ENCODE measurements around the gene RBCK1. TPM values are rescaled to one million over a fixed set of nuclear protein-coding genes. Genes with fewer than 3 reads are reported as not detected.

The RBCK1 gene
- total and polyA plus RNA-seq, 4 experiments from 2014 or later: 75.2 to 118 (median 96.5) TPM

- Histone ChIP-seq H3K36me3 (ENCODE audit: insufficient read depth, low read length) (no peaks in the 10 kb centered on the region), H3K27ac (ENCODE audit: low read depth, low read length) (no peak overlapping the region), H3K4me1 (ENCODE audit: insufficient read depth, low read length) (peaks cover 19% of the 10 kb centered on the region), H3K9me3 (ENCODE audit: control insufficient read depth in 1 of 2, low read length in 2 of 2) (no peaks in the 10 kb centered on the region), H3K4me3 (ENCODE audit: low read length in 2 of 2) (no peak overlapping the region), H3K27me3 (ENCODE audit: insufficient read depth, low read length) (no peaks in the 10 kb centered on the region)
- peak overlapping the region in 3 of 8 donors; percentile 29 to 64 (median 30) for H3K4me3 Mint-ChIP-seq
- CTCF ChIA-PET (ENCODE audit: partially characterized antibody): interaction anchor here (0.6 to 0.7 kb wide), 2 partner anchors 84 to 255 kb away, joined by 3 read pairs; no protein-coding TSS in a partner anchor
- no peaks in the 10 kb centered on the region for H3K36me3 Mint-ChIP-seq
- H3K27ac Mint-ChIP-seq: peak overlapping the region in 4 of 7 donors; percentile 25 to 81 (median 58)
- intact Hi-C loops (cut with micrococcal nuclease): no loop called here
- no peaks in the 10 kb centered on the region for H3K9me3 Mint-ChIP-seq
- no peaks in the 10 kb centered on the region for H3K27me3 Mint-ChIP-seq
- peaks cover 17 to 26% (median 24%) of the 10 kb centered on the region in 4 donors for H3K4me1 Mint-ChIP-seq
- POLR2A ChIA-PET (ENCODE audit: partially characterized antibody): no interaction called here
- DNase-seq: no peak
Measured at GRCh38 chr20:364905-365794, 42.9 kb upstream of the RBCK1 start.

GRCh38 chr20:366041-366718, 41.9 kb upstream of the RBCK1 start:
- Histone ChIP-seq H3K36me3 (ENCODE audit: insufficient read depth, low read length) (no peaks in the 10 kb centered on the region), H3K27ac (ENCODE audit: low read depth, low read length) (no peak overlapping the region), H3K27me3 (ENCODE audit: insufficient read depth, low read length) (no peaks in the 10 kb centered on the region), H3K4me3 (ENCODE audit: low read length in 2 of 2) (no peak overlapping the region), H3K9me3 (ENCODE audit: control insufficient read depth in 1 of 2, low read length in 2 of 2) (no peaks in the 10 kb centered on the region), H3K4me1 (ENCODE audit: insufficient read depth, low read length) (peaks cover 19% of the 10 kb centered on the region)
- peak overlapping the region in 3 of 7 donors; percentile 55 to 61 (median 57) for H3K27ac Mint-ChIP-seq
- DNase-seq: peak in 1 of 5 donors; percentile 18
- POLR2A ChIA-PET (ENCODE audit: partially characterized antibody): interaction anchor here (1.0 kb wide), 1 partner anchor 15 kb away, joined by 4 read pairs; the partner anchor contains the start of gene TRIB3
- peaks cover 17 to 26% (median 24%) of the 10 kb centered on the region in 4 donors for H3K4me1 Mint-ChIP-seq
- no peaks in the 10 kb centered on the region for H3K9me3 Mint-ChIP-seq
- peak overlapping the region in 5 of 8 donors; percentile 9 to 69 (median 32) for H3K4me3 Mint-ChIP-seq
- H3K27me3 Mint-ChIP-seq: no peaks in the 10 kb centered on the region
- intact Hi-C loops (cut with micrococcal nuclease): no loop called here
- CTCF ChIA-PET (ENCODE audit: partially characterized antibody): interaction anchor here (0.7 to 1.5 kb wide), 4 partner anchors 12 to 256 kb away, joined by 3 to 5 read pairs (median 4); partner anchors contain the start of gene TRIB3
- H3K36me3 Mint-ChIP-seq: no peaks in the 10 kb centered on the region

- Mint-ChIP-seq H3K4me3 (peak overlapping the region in 3 of 8 donors; percentile 5 to 62 (median 33)), H3K27me3 (no peaks in the 10 kb centered on the region), H3K4me1 (peaks cover 17 to 28% (median 25%) of the 10 kb centered on the region in 4 donors), H3K27ac (peak overlapping the region in 1 of 7 donors; percentile 31), H3K9me3 (no peaks in the 10 kb centered on the region), H3K36me3 (no peaks in the 10 kb centered on the region)
- no peaks in the 10 kb centered on the region for H3K9me3 ChIP-seq (ENCODE audit: control insufficient read depth in 1 of 2, low read length in 2 of 2)
- intact Hi-C loops (cut with micrococcal nuclease): no loop called here
- H3K27me3 ChIP-seq (ENCODE audit: insufficient read depth, low read length): no peaks in the 10 kb centered on the region
- ChIA-PET POLR2A (ENCODE audit: partially characterized antibody) (interaction anchor here (1.0 kb wide), 1 partner anchor 14 kb away, joined by 4 read pairs; the partner anchor contains the start of gene TRIB3), CTCF (ENCODE audit: partially characterized antibody) (interaction anchor here (0.7 to 1.5 kb wide), 3 partner anchors 13 to 112 kb away, joined by 3 to 5 read pairs (median 4); partner anchors contain the start of gene TRIB3)
- no peak overlapping the region for H3K27ac ChIP-seq (ENCODE audit: low read depth, low read length)
- no peak overlapping the region for H3K4me3 ChIP-seq (ENCODE audit: low read length in 2 of 2)
- no peak for DNase-seq
- peaks cover 23% of the 10 kb centered on the region for H3K4me1 ChIP-seq (ENCODE audit: insufficient read depth, low read length)
- H3K36me3 ChIP-seq (ENCODE audit: insufficient read depth, low read length): no peaks in the 10 kb centered on the region
Measured at GRCh38 chr20:366719-367485, 41.2 kb upstream of the RBCK1 start.

- Mint-ChIP-seq H3K36me3 (no peaks in the 10 kb centered on the region), H3K4me1 (peaks cover 15 to 30% (median 23%) of the 10 kb centered on the region in 4 donors), H3K4me3 (no peak overlapping the region), H3K27ac (no peak overlapping the region), H3K9me3 (no peaks in the 10 kb centered on the region), H3K27me3 (no peaks in the 10 kb centered on the region)
- ChIA-PET CTCF (ENCODE audit: partially characterized antibody) (interaction anchor here (1.5 kb wide), 1 partner anchor 13 kb away, joined by 5 read pairs; no protein-coding TSS in a partner anchor), POLR2A (ENCODE audit: partially characterized antibody) (no interaction called here)
- H3K27me3 ChIP-seq (ENCODE audit: insufficient read depth, low read length): no peaks in the 10 kb centered on the region
- DNase-seq: no peak
- intact Hi-C loops (cut with micrococcal nuclease): no loop called here
- peaks cover 25% of the 10 kb centered on the region for H3K4me1 ChIP-seq (ENCODE audit: insufficient read depth, low read length)
- H3K4me3 ChIP-seq (ENCODE audit: low read length in 2 of 2): no peak overlapping the region
- H3K27ac ChIP-seq (ENCODE audit: low read depth, low read length): no peak overlapping the region
- no peaks in the 10 kb centered on the region for H3K9me3 ChIP-seq (ENCODE audit: control insufficient read depth in 1 of 2, low read length in 2 of 2)
- no peaks in the 10 kb centered on the region for H3K36me3 ChIP-seq (ENCODE audit: insufficient read depth, low read length)
Measured at GRCh38 chr20:367486-367887, 40.6 kb upstream of the RBCK1 start.

- no peak overlapping the region for H3K27ac ChIP-seq (ENCODE audit: low read depth, low read length)
- peaks cover 14 to 33% (median 22%) of the 10 kb centered on the region in 4 donors for H3K4me1 Mint-ChIP-seq
- H3K27ac Mint-ChIP-seq: peak overlapping the region in 2 of 7 donors; percentile 3 to 58
- peak overlapping the region in 1 of 8 donors; percentile 1 for H3K4me3 Mint-ChIP-seq
- H3K4me1 ChIP-seq (ENCODE audit: insufficient read depth, low read length): peaks cover 27% of the 10 kb centered on the region
- ChIA-PET CTCF (ENCODE audit: partially characterized antibody) (interaction anchor here (0.9 kb wide), 1 partner anchor 10 kb away, joined by 3 read pairs; no protein-coding TSS in a partner anchor), POLR2A (ENCODE audit: partially characterized antibody) (no interaction called here)
- no peaks in the 10 kb centered on the region for H3K36me3 Mint-ChIP-seq
- intact Hi-C loops (cut with micrococcal nuclease): no loop called here
- no peak for DNase-seq
- H3K36me3 ChIP-seq (ENCODE audit: insufficient read depth, low read length): no peaks in the 10 kb centered on the region
- H3K27me3 Mint-ChIP-seq: no peaks in the 10 kb centered on the region
- H3K9me3 Mint-ChIP-seq: no peaks in the 10 kb centered on the region
- H3K4me3 ChIP-seq (ENCODE audit: low read length in 2 of 2): no peak overlapping the region
- no peaks in the 10 kb centered on the region for H3K27me3 ChIP-seq (ENCODE audit: insufficient read depth, low read length)
- H3K9me3 ChIP-seq (ENCODE audit: control insufficient read depth in 1 of 2, low read length in 2 of 2): no peaks in the 10 kb centered on the region
Measured at GRCh38 chr20:368915-369314, 39.2 kb upstream of the RBCK1 start.

- Histone ChIP-seq H3K36me3 (ENCODE audit: insufficient read depth, low read length) (no peaks in the 10 kb centered on the region), H3K27me3 (ENCODE audit: insufficient read depth, low read length) (no peaks in the 10 kb centered on the region), H3K9me3 (ENCODE audit: control insufficient read depth in 1 of 2, low read length in 2 of 2) (no peaks in the 10 kb centered on the region), H3K4me3 (ENCODE audit: low read length in 2 of 2) (no peak overlapping the region), H3K27ac (ENCODE audit: low read depth, low read length) (no peak overlapping the region), H3K4me1 (ENCODE audit: insufficient read depth, low read length) (peaks cover 27% of the 10 kb centered on the region)
- Mint-ChIP-seq H3K36me3 (no peaks in the 10 kb centered on the region), H3K27ac (peak overlapping the region in 1 of 7 donors; percentile 17), H3K4me1 (peaks cover 10 to 26% (median 18%) of the 10 kb centered on the region in 4 donors), H3K27me3 (no peaks in the 10 kb centered on the region), H3K9me3 (no peaks in the 10 kb centered on the region), H3K4me3 (no peak overlapping the region)
- POLR2A ChIA-PET (ENCODE audit: partially characterized antibody): no interaction called here
- CTCF ChIA-PET (ENCODE audit: partially characterized antibody): interaction anchor here (2.2 kb wide), 1 partner anchor 8 kb away, joined by 6 read pairs; no protein-coding TSS in a partner anchor
- DNase-seq: no peak
- intact Hi-C loops (cut with micrococcal nuclease): no loop called here
Measured at GRCh38 chr20:370151-370600, 37.9 kb upstream of the RBCK1 start.

Measured in CD4-positive, alpha-beta memory T cell (primary cell).